ENCODE results near the gene PRRX1.

GRCh38 chr1:170668209-170669106 lies 4.5 kb downstream of the PRRX1 start:
- TF ChIP-seq ZNF274 (IDR thresholded peaks at IDR 0.05; ENCODE audit: low read depth, low read length), result no peak
- no peak for TF ChIP-seq SUZ12 (IDR thresholded peaks at IDR 0.05; ENCODE audit: extremely low read depth, insufficient read depth, insufficient read length)
- TF ChIP-seq YY1 (IDR thresholded peaks at IDR 0.05; ENCODE audit: insufficient read depth, insufficient read length), result no peak
